Fibroblast of lung (primary cell): ENCODE measurements around the gene STK32B.
"Not testable (repeated sequence)": the region's sequence is repeated elsewhere in the genome, so short reads cannot be mapped to it uniquely, and the experiment has no call there.

ENCODE experiments used
- EZH2 ChIP-seq: IDR thresholded peaks from 2 replicates; pipeline ENCODE4 v1.5.1; 2012; ENCODE audit warnings: low read length, control low read depth, mild to moderate bottlenecking; ENCODE audit errors: missing control alignments
- TF ChIP-seq, protein P1 (sequence below), 2 donors: IDR thresholded peaks in 1 of 2; conservative IDR thresholded peaks in 1 of 2; 1 replicate in 1 of 2; 2 replicates in 1 of 2; pipeline ENCODE4 v1.5.1; 2011 to 2012; ENCODE audit warnings: low read length in 2 of 2, control low read depth in 1 of 2, inconsistent platforms in 1 of 2, low read depth in 1 of 2, mild to moderate bottlenecking in 1 of 2

- TF ChIP-seq, protein P1, sequence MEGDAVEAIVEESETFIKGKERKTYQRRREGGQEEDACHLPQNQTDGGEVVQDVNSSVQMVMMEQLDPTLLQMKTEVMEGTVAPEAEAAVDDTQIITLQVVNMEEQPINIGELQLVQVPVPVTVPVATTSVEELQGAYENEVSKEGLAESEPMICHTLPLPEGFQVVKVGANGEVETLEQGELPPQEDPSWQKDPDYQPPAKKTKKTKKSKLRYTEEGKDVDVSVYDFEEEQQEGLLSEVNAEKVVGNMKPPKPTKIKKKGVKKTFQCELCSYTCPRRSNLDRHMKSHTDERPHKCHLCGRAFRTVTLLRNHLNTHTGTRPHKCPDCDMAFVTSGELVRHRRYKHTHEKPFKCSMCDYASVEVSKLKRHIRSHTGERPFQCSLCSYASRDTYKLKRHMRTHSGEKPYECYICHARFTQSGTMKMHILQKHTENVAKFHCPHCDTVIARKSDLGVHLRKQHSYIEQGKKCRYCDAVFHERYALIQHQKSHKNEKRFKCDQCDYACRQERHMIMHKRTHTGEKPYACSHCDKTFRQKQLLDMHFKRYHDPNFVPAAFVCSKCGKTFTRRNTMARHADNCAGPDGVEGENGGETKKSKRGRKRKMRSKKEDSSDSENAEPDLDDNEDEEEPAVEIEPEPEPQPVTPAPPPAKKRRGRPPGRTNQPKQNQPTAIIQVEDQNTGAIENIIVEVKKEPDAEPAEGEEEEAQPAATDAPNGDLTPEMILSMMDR (conservative IDR thresholded peaks at IDR 0.05 in 1 of 2, IDR thresholded peaks at IDR 0.05 in 1 of 2; ENCODE audit: low read depth in 1 of 2, low read length in 2 of 2), result not testable (repeated sequence)
- TF ChIP-seq EZH2, result not testable (repeated sequence)
These were observed 392.9 kb downstream of the STK32B start for GRCh38 chr4:5443976-5444802.
